ENCODE measurements around the gene ELF5.

DNA sequence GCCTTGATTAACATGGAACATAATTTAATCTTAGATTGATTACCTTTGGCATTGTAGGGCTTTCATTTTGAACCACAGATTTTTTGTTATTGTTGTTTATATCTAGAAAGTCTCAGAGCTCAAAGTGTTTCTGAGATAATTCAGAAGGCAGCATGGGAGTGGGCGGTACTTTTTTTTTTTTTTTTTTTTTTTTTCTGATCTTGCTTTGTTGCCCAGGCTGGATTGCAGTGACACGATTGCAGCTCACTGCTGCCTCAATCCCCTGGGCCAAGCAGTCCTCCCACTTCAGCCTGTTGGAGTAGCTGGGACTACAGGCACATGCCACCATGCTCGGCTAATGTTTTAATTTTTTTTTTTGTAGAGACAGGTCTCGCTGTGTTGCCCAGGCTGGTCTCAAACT lies 53.3 kb downstream of the ELF5 start:
- TF ChIP-seq, protein P1, sequence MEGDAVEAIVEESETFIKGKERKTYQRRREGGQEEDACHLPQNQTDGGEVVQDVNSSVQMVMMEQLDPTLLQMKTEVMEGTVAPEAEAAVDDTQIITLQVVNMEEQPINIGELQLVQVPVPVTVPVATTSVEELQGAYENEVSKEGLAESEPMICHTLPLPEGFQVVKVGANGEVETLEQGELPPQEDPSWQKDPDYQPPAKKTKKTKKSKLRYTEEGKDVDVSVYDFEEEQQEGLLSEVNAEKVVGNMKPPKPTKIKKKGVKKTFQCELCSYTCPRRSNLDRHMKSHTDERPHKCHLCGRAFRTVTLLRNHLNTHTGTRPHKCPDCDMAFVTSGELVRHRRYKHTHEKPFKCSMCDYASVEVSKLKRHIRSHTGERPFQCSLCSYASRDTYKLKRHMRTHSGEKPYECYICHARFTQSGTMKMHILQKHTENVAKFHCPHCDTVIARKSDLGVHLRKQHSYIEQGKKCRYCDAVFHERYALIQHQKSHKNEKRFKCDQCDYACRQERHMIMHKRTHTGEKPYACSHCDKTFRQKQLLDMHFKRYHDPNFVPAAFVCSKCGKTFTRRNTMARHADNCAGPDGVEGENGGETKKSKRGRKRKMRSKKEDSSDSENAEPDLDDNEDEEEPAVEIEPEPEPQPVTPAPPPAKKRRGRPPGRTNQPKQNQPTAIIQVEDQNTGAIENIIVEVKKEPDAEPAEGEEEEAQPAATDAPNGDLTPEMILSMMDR (IDR thresholded peaks at IDR 0.05; ENCODE audit: insufficient read depth, low read length, poor library complexity, severe bottlenecking) = no peak
- no peak for TF ChIP-seq EZH2phosphoT487 (conservative IDR thresholded peaks at IDR 0.05; ENCODE audit: low read length)
